GM12878 (cell line): Measurements from ENCODE around the gene CA5A. TPM values are rescaled to one million over a fixed set of nuclear protein-coding genes. Genes with fewer than 3 reads are reported as not detected.

ENCODE experiments used
- ATAC-seq: fragments of 200-7000 bp; cut with Tn5 transposase; 3 replicates; pipeline ENCODE4 v1.9.1; 2020; ENCODE audit warnings: mild to moderate bottlenecking, moderate library complexity
- BruUV-seq: library from RNA; stranded (reverse); fragments of 400-500 nt; replicated peaks from 2 replicates; lab custom pipeline; 2021; lab: Mats Ljungman, UMichigan
- CTCF ChIA-PET: fragments of 300-600 bp; sonication (Branson Sonifier 250); formaldehyde crosslinking; extraction: SDS; loops from one replicate; lab custom pipeline; 2021; ENCODE audit warnings: inconsistent platforms; lab: Yijun Ruan, JAX
- POLR2A ChIA-PET: fragments of 350-600 bp; formaldehyde crosslinking; extraction: SDS; loops from one replicate; lab custom pipeline; 2021; ENCODE audit warnings: inconsistent platforms; lab: Charles Lee
- RAD21 ChIA-PET: fragments of 300-600 bp; sonication (Branson Sonifier 250); formaldehyde crosslinking; loops from one replicate; lab custom pipeline; 2023; ENCODE audit warnings: antibody characterized with exemption; ENCODE audit not compliant: unreplicated experiment; lab: Charles Lee
- SMC1A ChIA-PET: fragments of 300-600 bp; sonication (Branson Sonifier 250); formaldehyde crosslinking; loops from one replicate; lab custom pipeline; 2023; ENCODE audit not compliant: unreplicated experiment, uncharacterized antibody; lab: Charles Lee
- DNase-seq: peaks from one replicate; pipeline ENCODE4 v3.0.0-alpha.2; 2011; ENCODE audit warnings: low read depth, low spot score
- FAIRE-seq: peaks from 3 replicates; lab custom pipeline; 2011; peaks lifted over from hg19 to GRCh38; lab: Jason Lieb, UNC
- H2AFZ ChIP-seq: 2 replicates; pipeline ENCODE4 v1.6.0; 2011; ENCODE audit warnings: low read depth, low read length, control low read depth; ENCODE audit not compliant: control insufficient read depth
- H3K27ac ChIP-seq: 2 replicates; pipeline ENCODE4 v1.5.1; 2011; ENCODE audit warnings: control low read depth; ENCODE audit not compliant: control insufficient read depth, insufficient read depth
- H3K27me3 ChIP-seq, 2 experiments: replicated peaks in 1 of 2; 2 replicates each; pipeline versions ENCODE4 v1.6.0 to v1.6.1; 2011; ENCODE audit warnings: low read length in 1 of 2; ENCODE audit not compliant: control insufficient read depth in 2 of 2, insufficient read depth in 2 of 2
- H3K36me3 ChIP-seq, 2 experiments: 2 replicates each; pipeline ENCODE4 v1.5.1; 2011; ENCODE audit warnings: low read length in 1 of 2; ENCODE audit not compliant: control insufficient read depth in 2 of 2, insufficient read depth in 2 of 2
- H3K4me1 ChIP-seq: 2 replicates; pipeline ENCODE4 v1.6.1; 2011; ENCODE audit warnings: mild to moderate bottlenecking, low read length, moderate library complexity, mixed read lengths; ENCODE audit not compliant: control insufficient read depth, insufficient read depth
- H3K4me2 ChIP-seq: 2 replicates; pipeline ENCODE4 v1.6.0; 2011; ENCODE audit warnings: control low read depth; ENCODE audit not compliant: control insufficient read depth, insufficient read depth
- H3K4me3 ChIP-seq: fragments of 200-600 bp; sonication (generic); 2 replicates; pipeline ENCODE4 v1.5.1; 2016
- H3K79me2 ChIP-seq: 2 replicates; pipeline ENCODE4 v1.6.0; 2011; ENCODE audit warnings: low read length; ENCODE audit not compliant: control insufficient read depth, insufficient read depth
- H3K9ac ChIP-seq: 2 replicates; pipeline ENCODE4 v1.8.0; 2011; ENCODE audit warnings: low read length, control low read depth, mixed read lengths; ENCODE audit not compliant: control insufficient read depth, insufficient read depth
- H3K9me3 ChIP-seq: replicated peaks from 3 replicates; pipeline ENCODE4 v1.5.1; 2011; ENCODE audit warnings: mild to moderate bottlenecking, low read length; ENCODE audit not compliant: control insufficient read depth, insufficient read depth
- H4K20me1 ChIP-seq: 2 replicates; pipeline ENCODE4 v1.6.0; 2011; ENCODE audit not compliant: control insufficient read depth, insufficient read depth
- BMI1 ChIP-seq: fragments of 450-650 bp; IDR thresholded peaks from 2 replicates; pipeline ENCODE4 v1.6.1; 2016; ENCODE audit warnings: mild to moderate bottlenecking, moderate library complexity, borderline replicate concordance
- CBX3 ChIP-seq: fragments of 200-600 bp; sonication (generic); IDR thresholded peaks from 2 replicates; pipeline ENCODE4 v1.6.1; 2016; ENCODE audit warnings: low read depth, borderline replicate concordance
- EP300 ChIP-seq, 2 experiments: fragments of 150-350 bp in 1 of 2; IDR thresholded peaks; 2 replicates each; pipeline ENCODE4 v1.6.1; 2011 to 2012; ENCODE audit warnings: low read depth in 2 of 2, low read length in 2 of 2, borderline replicate concordance in 1 of 2, improper control_type of control experiment in 1 of 2, inconsistent platforms in 1 of 2; ENCODE audit not compliant: control insufficient read depth in 1 of 2
- JUNB ChIP-seq: IDR thresholded peaks from 2 replicates; pipeline ENCODE4 v1.6.1; 2016; ENCODE audit warnings: antibody characterized with exemption, mild to moderate bottlenecking
- PML ChIP-seq: IDR thresholded peaks from 2 replicates; pipeline ENCODE4 v1.6.1; 2012; ENCODE audit warnings: low read length, inconsistent platforms
- RFX5 ChIP-seq: IDR thresholded peaks from 2 replicates; pipeline ENCODE4 v1.6.1; 2011; ENCODE audit warnings: low read depth, low read length, improper control_type of control experiment
- STAT1 ChIP-seq: fragments of 450-650 bp; conservative IDR thresholded peaks from 2 replicates; pipeline ENCODE4 v1.6.1; 2014; ENCODE audit warnings: antibody characterized with exemption, mild to moderate bottlenecking
- TBL1XR1 ChIP-seq: IDR thresholded peaks from 2 replicates; pipeline ENCODE4 v1.6.1; 2012; ENCODE audit warnings: low read depth, low read length, improper control_type of control experiment
- USF2 ChIP-seq: IDR thresholded peaks from 2 replicates; pipeline ENCODE4 v1.6.1; 2011; ENCODE audit warnings: low read depth, low read length, improper control_type of control experiment, borderline replicate concordance
- ZNF24 ChIP-seq: fragments of 450-650 bp; IDR thresholded peaks from 2 replicates; pipeline ENCODE4 v1.6.1; 2017; ENCODE audit warnings: antibody characterized with exemption, mild to moderate bottlenecking
- WGBS: methylation state at CpG from one replicate; pipeline ENCODE4 v1.1.6; 2016; ENCODE audit warnings: low lambda C conversion rate; ENCODE audit not compliant: insufficient replicate concordance, insufficient coverage; ENCODE audit errors: missing lambda C conversion rate; 5-methylcytosine and 5-hydroxymethylcytosine counted together
- in situ Hi-C: fragments of 300-500 bp; cut with MboI; formaldehyde crosslinking; loops from 9 replicates; pipeline ENCODE4 v1.14.3; 2018; ENCODE audit warnings: mixed read lengths
- intact Hi-C: fragments of 100-400 bp; cut with micrococcal nuclease; formaldehyde crosslinking; loops from one replicate; pipeline ENCODE4 v1.14.2; 2022; ENCODE audit not compliant: unreplicated experiment
- polyA plus RNA-seq, 11 experiments: library from polyadenylated mRNA; depleted of rRNA in 4 of 11; unstranded in 6 of 11; stranded (reverse) in 5 of 11; fragments of >200 nt; fragmentation: Nextera tagmentation in 4 of 11; fragmentation: Illumina TruSeq in 1 of 11; extraction: Ambion mirVana in 4 of 11; extraction: Trizol in 1 of 11; gene quantifications; 1 replicate in 1 of 11; 2 replicates in 10 of 11; pipeline versions ENCODE4 v1.2.1 to v1.2.3, GENCODE V29; 2011 to 2016; ENCODE audit warnings: inconsistent platforms in 2 of 11, missing spikeins in 2 of 11, low read depth in 1 of 11
- total RNA-seq, 4 experiments: library from RNA; depleted of rRNA in 3 of 4; stranded (reverse); fragments of >200 nt in 3 of 4; fragmentation: Illumina TruSeq in 1 of 4; extraction: Trizol in 1 of 4; gene quantifications; 2 replicates each; pipeline versions ENCODE4 v1.2.1 to v1.2.3, GENCODE V29; 2013 to 2021

CA5A gene
- total and polyA plus RNA-seq, 10 of the 15 experiments (the other 5 are each of a cell fraction or from before 2014, with no cell fraction given): not detected

- H3K4me1 ChIP-seq: peaks cover 6% of the 10 kb centered on the region
- RAD21 ChIA-PET: interaction anchor here (0.6 kb wide), 1 partner anchor 30 kb away, joined by 3 read pairs; no protein-coding TSS in a partner anchor
These were observed 57.6 kb downstream of the CA5A start for GRCh38 chr16:87878704-87879103.

More at GRCh38 chr16:87878704-87879103, 57.6 kb downstream of the CA5A start:
- no peak overlapping the region for H2AFZ ChIP-seq
- H3K79me2 ChIP-seq: no peaks in the 10 kb centered on the region
- in situ Hi-C loops: loop anchor here (5.0 to 10.0 kb wide), 2 partner anchors 101 to 324 kb away; no protein-coding TSS in a partner anchor
- TF ChIP-seq JUNB: no peak
- no peak for TF ChIP-seq STAT1
- TF ChIP-seq BMI1: no peak
- no peak for TF ChIP-seq PML
- TF ChIP-seq ZNF24: no peak
- no peak for TF ChIP-seq TBL1XR1
- no peak for TF ChIP-seq CBX3
- TF ChIP-seq RFX5: no peak
- no peak for TF ChIP-seq EP300 (IDR thresholded peaks at IDR 0.05; ENCODE audit: borderline replicate concordance in 1 of 2, control insufficient read depth in 1 of 2, low read depth in 2 of 2, low read length in 2 of 2)
- TF ChIP-seq USF2: no peak
- BruUV-seq: no TSS peak
- no peak overlapping the region for H3K9ac ChIP-seq
- no peaks in the 10 kb centered on the region for H4K20me1 ChIP-seq
- H3K9me3 ChIP-seq: no peaks in the 10 kb centered on the region; the same call in 2 of the 3 replicates
- ChIA-PET SMC1A (no interaction called here), CTCF (interaction anchor here (1.1 kb wide), 1 partner anchor 30 kb away, joined by 6 read pairs; no protein-coding TSS in a partner anchor), POLR2A (no interaction called here)
- no peak overlapping the region for H3K4me3 ChIP-seq
- no peak overlapping the region for H3K4me2 ChIP-seq
- H3K36me3 ChIP-seq: no peaks in the 10 kb centered on the region
- no peak overlapping the region for H3K27ac ChIP-seq
- no peak for ATAC-seq
- DNase-seq: no peak
- 86% methylated on average over 5 of the region's 5 CpGs for WGBS
- intact Hi-C loops: loop anchor here (2.0 kb wide), 1 partner anchor 30 kb away; no protein-coding TSS in a partner anchor
- FAIRE-seq: no peak
- H3K27me3 ChIP-seq: no peaks in the 10 kb centered on the region; a peak in 1 of 4 replicates
